Measurements from ENCODE around the gene BBLN.

DNA sequence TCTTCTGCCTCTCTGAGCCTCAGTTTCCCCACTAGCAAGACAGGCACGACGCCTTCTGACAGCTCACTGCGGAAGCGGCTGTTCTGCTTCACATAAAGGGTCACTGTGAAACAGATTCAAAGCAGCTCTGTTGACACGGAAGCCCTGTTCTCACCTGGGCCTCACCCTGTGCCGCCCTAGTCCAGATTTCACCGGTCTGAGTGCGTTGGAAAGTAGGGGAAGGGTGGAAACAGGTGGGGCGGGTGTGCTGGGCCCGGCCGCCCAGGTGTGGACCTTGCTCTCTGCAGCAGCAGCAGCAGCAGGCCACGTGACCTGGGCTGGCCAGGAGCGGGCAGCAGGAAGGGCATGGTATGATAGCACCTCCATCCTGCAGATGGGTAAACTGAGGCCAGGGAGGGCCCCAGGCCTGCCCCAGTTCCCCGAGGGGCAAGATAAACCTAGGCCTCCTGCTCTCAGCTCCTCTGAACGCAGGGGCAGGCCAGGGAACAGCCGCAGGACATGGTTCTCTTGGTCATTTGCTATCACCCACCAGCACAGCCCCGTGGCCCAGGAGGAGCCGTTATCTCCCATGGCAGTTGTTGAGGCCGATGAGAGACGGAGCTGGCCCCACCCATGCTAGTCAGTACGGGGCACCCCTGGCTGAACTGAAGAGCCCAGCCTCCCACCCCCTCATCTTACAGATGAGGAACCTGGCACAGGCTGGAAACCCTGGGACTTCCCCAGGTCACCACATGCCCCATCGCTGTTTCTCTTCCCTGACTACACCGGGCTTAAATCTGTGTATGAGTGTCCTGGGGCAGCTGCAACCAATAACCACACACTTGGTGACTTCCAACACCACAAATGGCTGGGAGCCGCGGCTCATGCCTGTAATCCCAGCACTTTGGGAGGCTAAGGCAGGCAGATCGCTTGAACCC is 44.6 kb upstream of the BBLN start:
- TF ChIP-seq, protein P1, sequence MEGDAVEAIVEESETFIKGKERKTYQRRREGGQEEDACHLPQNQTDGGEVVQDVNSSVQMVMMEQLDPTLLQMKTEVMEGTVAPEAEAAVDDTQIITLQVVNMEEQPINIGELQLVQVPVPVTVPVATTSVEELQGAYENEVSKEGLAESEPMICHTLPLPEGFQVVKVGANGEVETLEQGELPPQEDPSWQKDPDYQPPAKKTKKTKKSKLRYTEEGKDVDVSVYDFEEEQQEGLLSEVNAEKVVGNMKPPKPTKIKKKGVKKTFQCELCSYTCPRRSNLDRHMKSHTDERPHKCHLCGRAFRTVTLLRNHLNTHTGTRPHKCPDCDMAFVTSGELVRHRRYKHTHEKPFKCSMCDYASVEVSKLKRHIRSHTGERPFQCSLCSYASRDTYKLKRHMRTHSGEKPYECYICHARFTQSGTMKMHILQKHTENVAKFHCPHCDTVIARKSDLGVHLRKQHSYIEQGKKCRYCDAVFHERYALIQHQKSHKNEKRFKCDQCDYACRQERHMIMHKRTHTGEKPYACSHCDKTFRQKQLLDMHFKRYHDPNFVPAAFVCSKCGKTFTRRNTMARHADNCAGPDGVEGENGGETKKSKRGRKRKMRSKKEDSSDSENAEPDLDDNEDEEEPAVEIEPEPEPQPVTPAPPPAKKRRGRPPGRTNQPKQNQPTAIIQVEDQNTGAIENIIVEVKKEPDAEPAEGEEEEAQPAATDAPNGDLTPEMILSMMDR (IDR thresholded peaks at IDR 0.05): no peak
- peak in 1 of 2 donors; percentile 82 for TF ChIP-seq POLR2A (IDR thresholded peaks at IDR 0.05)

Measured in sigmoid colon (tissue), 3 donors.